Neural cell (in vitro differentiated cells): ENCODE measurements around the gene USP6NL. TPM values are rescaled to one million over a fixed set of nuclear protein-coding genes. Genes with fewer than 3 reads are reported as not detected.

Experiments used
- H2AFZ ChIP-seq: fragments of 200-600, 300-800 bp; sonication (generic), shearing (Covaris generic); 2 replicates; pipeline ENCODE4 v1.6.0; 2014; ENCODE audit warnings: low read depth, mild to moderate bottlenecking, antibody characterized with exemption, low read length, moderate library complexity
- H3F3A ChIP-seq: fragments of 200-600 bp; shearing (Covaris generic); 2 replicates; pipeline ENCODE4 v1.6.1; 2016; ENCODE audit warnings: mild to moderate bottlenecking, moderate library complexity, mixed read lengths, antibody characterized with exemption, low read length; ENCODE audit not compliant: insufficient read depth, poor library complexity, severe bottlenecking
- H3K27ac ChIP-seq: fragments of 200-600, 300-800 bp; sonication (generic), shearing (Covaris generic); 2 replicates; pipeline ENCODE4 v1.5.1; 2014; ENCODE audit warnings: mild to moderate bottlenecking, low read length, moderate library complexity
- H3K27me3 ChIP-seq: fragments of 300-800, 200-600 bp; sonication (generic), shearing (Covaris generic); 2 replicates; pipeline ENCODE4 v1.6.0; 2014; ENCODE audit warnings: mild to moderate bottlenecking, low read depth, low read length, moderate library complexity; ENCODE audit not compliant: insufficient read depth
- H3K36me3 ChIP-seq: fragments of 300-800, 200-600 bp; sonication (generic), shearing (Covaris generic); 2 replicates; pipeline ENCODE4 v1.5.1; 2014; ENCODE audit warnings: mild to moderate bottlenecking, antibody characterized with exemption, low read length, moderate library complexity; ENCODE audit not compliant: insufficient read depth
- H3K4me2 ChIP-seq: fragments of 300-800, 200-600 bp; sonication (generic), shearing (Covaris generic); 2 replicates; pipeline ENCODE4 v1.6.0; 2014; ENCODE audit warnings: mild to moderate bottlenecking, low read length
- H3K4me3 ChIP-seq: fragments of 300-800, 200-600 bp; sonication (generic), shearing (Covaris generic); 2 replicates; pipeline ENCODE4 v1.5.1; 2014; ENCODE audit warnings: mild to moderate bottlenecking, low read length, moderate library complexity
- H3K79me2 ChIP-seq: fragments of 200-600 bp; shearing (Covaris generic); replicated peaks from 2 replicates; pipeline ENCODE4 v1.6.0; 2014; ENCODE audit warnings: mild to moderate bottlenecking, low read length, moderate library complexity; ENCODE audit not compliant: insufficient read depth
- H3K9ac ChIP-seq: fragments of 300-800, 200-600 bp; sonication (generic), shearing (Covaris generic); 2 replicates; pipeline ENCODE4 v1.6.1; 2016; ENCODE audit warnings: mild to moderate bottlenecking, low read length, mixed read lengths
- H3K9me2 ChIP-seq: fragments of 200-600 bp; shearing (Covaris generic); 2 replicates; pipeline ENCODE4 v1.6.1; 2016; ENCODE audit warnings: mild to moderate bottlenecking, low read length, mixed read lengths; ENCODE audit not compliant: insufficient read depth
- H3K9me3 ChIP-seq: fragments of 200-600, 300-800 bp; sonication (generic), shearing (Covaris generic); 2 replicates; pipeline ENCODE4 v1.6.1; 2016; ENCODE audit warnings: mild to moderate bottlenecking, mixed run types, low read length, moderate library complexity, mixed read lengths
- H4K20me1 ChIP-seq: fragments of 200-600 bp; shearing (Covaris generic); 2 replicates; pipeline ENCODE4 v1.6.1; 2016; ENCODE audit warnings: mild to moderate bottlenecking, mixed run types; ENCODE audit not compliant: insufficient read depth
- CTCF ChIP-seq: fragments of 450-650 bp; IDR thresholded peaks from 2 replicates; pipeline ENCODE4 v1.5.1; 2014; ENCODE audit warnings: antibody characterized with exemption, mild to moderate bottlenecking, moderate library complexity; ENCODE audit not compliant: poor library complexity, severe bottlenecking
- EP300 ChIP-seq: fragments of 450-650 bp; conservative IDR thresholded peaks from 2 replicates; pipeline ENCODE4 v1.6.1; 2014; ENCODE audit warnings: antibody characterized with exemption, mild to moderate bottlenecking, moderate library complexity; ENCODE audit not compliant: poor library complexity, severe bottlenecking
- EZH2 ChIP-seq: fragments of 200-600, 300-800 bp; shearing (Covaris generic), sonication (generic); IDR thresholded peaks from 2 replicates; pipeline ENCODE4 v1.6.1; 2014; ENCODE audit warnings: antibody characterized with exemption, low read length, borderline replicate concordance, mild to moderate bottlenecking; ENCODE audit not compliant: insufficient read depth, poor library complexity, severe bottlenecking
- MXI1 ChIP-seq: fragments of 450-650 bp; conservative IDR thresholded peaks from 2 replicates; pipeline ENCODE4 v1.6.1; 2014; ENCODE audit warnings: antibody characterized with exemption, mild to moderate bottlenecking; ENCODE audit not compliant: poor library complexity, severe bottlenecking
- POLR2AphosphoS5 ChIP-seq: IDR thresholded peaks from 2 replicates; pipeline ENCODE4 v1.6.1; 2012
- RAD21 ChIP-seq: fragments of 450-650 bp; conservative IDR thresholded peaks from 2 replicates; pipeline ENCODE4 v1.6.1; 2014; ENCODE audit warnings: antibody characterized with exemption, mild to moderate bottlenecking, moderate library complexity
- REST ChIP-seq: IDR thresholded peaks from 2 replicates; pipeline ENCODE4 v1.6.1; 2012; ENCODE audit warnings: borderline replicate concordance
- SMC3 ChIP-seq: fragments of 450-650 bp; conservative IDR thresholded peaks from 2 replicates; pipeline ENCODE4 v1.6.1; 2014; ENCODE audit warnings: antibody characterized with exemption, mild to moderate bottlenecking, moderate library complexity; ENCODE audit not compliant: poor library complexity
- TAF1 ChIP-seq: IDR thresholded peaks from 2 replicates; pipeline ENCODE4 v1.6.1; 2012; ENCODE audit warnings: low read depth
- polyA plus RNA-seq: library from polyadenylated mRNA; depleted of rRNA; stranded (reverse); fragments of >200 nt; gene quantifications from 2 replicates; pipeline ENCODE4 v1.2.3, GENCODE V29; 2014

The USP6NL gene
- polyA plus RNA-seq, 1 donor from 2014 or later, result 39.9 TPM

GRCh38 chr10:11450427-11450826 is 161.0 kb downstream of the USP6NL start:
- Histone ChIP-seq H3K4me2 (no peak overlapping the region), H3K9me3 (no peaks in the 10 kb centered on the region), H3K4me3 (no peak overlapping the region), H3K9ac (no peak overlapping the region), H3K27ac (no peak overlapping the region), H4K20me1 (no peaks in the 10 kb centered on the region), H3K79me2 (no peaks in the 10 kb centered on the region), H3F3A (no peaks in the 10 kb centered on the region), H2AFZ (no peak overlapping the region), H3K36me3 (no peaks in the 10 kb centered on the region), H3K9me2 (no peaks in the 10 kb centered on the region), H3K27me3 (no peaks in the 10 kb centered on the region)
- no peak for TF ChIP-seq REST
- no peak for TF ChIP-seq CTCF
- TF ChIP-seq TAF1, result no peak
- no peak for TF ChIP-seq EP300
- TF ChIP-seq EZH2, result no peak
- TF ChIP-seq POLR2AphosphoS5, result no peak
- no peak for TF ChIP-seq SMC3

- no peaks in the 10 kb centered on the region for H4K20me1 ChIP-seq
- no peak for TF ChIP-seq REST
- TF ChIP-seq EP300, result no peak
- TF ChIP-seq POLR2AphosphoS5, result no peak
- TF ChIP-seq TAF1, result no peak
- no peak for TF ChIP-seq RAD21
- TF ChIP-seq CTCF, result no peak
- TF ChIP-seq EZH2, result no peak
- no peak for TF ChIP-seq MXI1
- no peak for TF ChIP-seq SMC3
- H3K4me3 ChIP-seq, result no peak overlapping the region
- no peaks in the 10 kb centered on the region for H3K27me3 ChIP-seq
- no peak overlapping the region for H3K4me2 ChIP-seq
- H3K9ac ChIP-seq, result no peak overlapping the region
- no peak overlapping the region for H3K27ac ChIP-seq
- no peaks in the 10 kb centered on the region for H3K9me3 ChIP-seq
- no peaks in the 10 kb centered on the region for H3F3A ChIP-seq
- H3K9me2 ChIP-seq, result no peaks in the 10 kb centered on the region
- no peaks in the 10 kb centered on the region for H3K79me2 ChIP-seq
- H3K36me3 ChIP-seq, result no peaks in the 10 kb centered on the region
- H2AFZ ChIP-seq, result no peak overlapping the region
Observed at GRCh38 chr10:11449761-11450160, 161.7 kb downstream of the USP6NL start.
